ENCODE data around the gene DSG3.
"Not testable (repeated sequence)": the region's sequence is repeated elsewhere in the genome, so short reads cannot be mapped to it uniquely, and the experiment has no call there.

The DSG3 gene

DNA sequence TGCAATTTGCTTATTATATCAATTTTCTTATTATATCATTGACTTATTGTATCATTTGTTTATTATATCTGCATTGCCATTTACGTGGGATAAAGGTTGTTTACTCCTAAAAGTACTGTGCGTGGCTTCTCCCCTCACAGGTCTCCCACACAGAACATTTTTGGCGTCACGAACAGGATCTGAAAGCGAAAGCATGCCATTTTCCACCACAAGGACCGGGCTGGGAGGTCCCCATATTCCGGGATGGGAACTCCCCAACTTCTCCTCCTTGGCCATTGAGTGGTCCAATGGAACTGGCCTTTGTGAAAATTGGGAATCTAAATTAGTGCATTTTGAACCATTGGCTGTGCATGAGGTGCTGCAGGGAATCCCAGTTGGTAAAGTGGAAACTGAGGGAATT lies 45.6 kb downstream of the DSG3 start:
- DNase-seq, result no peak

GRCh38 chr18:31493941-31494340 lies 46.4 kb downstream of the DSG3 start:
- DNase-seq, result no peak

DNA sequence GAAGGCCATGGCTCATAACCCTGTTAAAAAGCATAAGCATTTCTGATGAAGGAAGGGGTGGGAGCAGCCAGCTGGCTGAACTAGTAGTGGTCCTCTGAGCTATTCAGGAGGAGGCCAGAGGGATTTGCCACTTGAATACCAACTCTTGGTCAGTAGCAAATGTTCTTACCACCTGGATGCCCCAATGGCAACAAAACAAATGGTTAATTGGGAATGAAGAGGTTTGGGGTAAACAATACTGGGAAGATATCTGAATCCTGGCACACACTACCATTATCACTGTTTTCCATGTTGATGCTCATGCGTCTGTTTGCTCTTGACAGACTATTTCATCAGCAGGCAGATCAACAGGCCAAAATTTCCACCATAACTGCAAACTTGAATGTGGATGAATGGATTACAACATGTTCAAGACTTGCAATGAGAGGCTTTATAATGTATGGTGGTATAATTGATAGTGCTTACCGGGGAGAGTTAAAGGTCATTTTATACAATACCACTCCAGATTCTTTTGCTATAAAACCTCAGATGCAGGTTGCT lies 47.2 kb downstream of the DSG3 start:
- DNase-seq, result not testable (repeated sequence)

DNA sequence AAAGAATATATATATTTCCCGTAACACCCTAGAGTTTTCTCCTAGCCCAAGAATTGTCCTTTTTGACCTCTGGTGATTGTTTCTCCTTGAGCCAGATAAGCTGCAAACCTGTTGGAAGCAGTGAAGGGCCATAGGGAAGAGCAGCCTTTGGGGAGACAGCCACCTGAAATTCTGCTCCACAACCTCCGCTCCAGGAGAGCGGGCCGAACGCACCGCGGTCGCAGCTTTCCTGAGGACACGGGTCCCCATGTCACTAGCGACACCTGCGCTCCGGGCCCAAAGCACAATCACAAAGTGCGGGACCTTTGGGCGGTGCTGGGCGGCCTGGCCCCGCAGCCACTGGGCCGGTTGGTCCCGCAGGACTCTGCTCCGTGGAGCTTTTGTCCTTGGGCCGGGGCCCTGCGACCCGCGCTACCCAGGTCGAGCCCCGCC lies 49.9 kb downstream of the DSG3 start:
- DNase-seq, result no peak

DNA sequence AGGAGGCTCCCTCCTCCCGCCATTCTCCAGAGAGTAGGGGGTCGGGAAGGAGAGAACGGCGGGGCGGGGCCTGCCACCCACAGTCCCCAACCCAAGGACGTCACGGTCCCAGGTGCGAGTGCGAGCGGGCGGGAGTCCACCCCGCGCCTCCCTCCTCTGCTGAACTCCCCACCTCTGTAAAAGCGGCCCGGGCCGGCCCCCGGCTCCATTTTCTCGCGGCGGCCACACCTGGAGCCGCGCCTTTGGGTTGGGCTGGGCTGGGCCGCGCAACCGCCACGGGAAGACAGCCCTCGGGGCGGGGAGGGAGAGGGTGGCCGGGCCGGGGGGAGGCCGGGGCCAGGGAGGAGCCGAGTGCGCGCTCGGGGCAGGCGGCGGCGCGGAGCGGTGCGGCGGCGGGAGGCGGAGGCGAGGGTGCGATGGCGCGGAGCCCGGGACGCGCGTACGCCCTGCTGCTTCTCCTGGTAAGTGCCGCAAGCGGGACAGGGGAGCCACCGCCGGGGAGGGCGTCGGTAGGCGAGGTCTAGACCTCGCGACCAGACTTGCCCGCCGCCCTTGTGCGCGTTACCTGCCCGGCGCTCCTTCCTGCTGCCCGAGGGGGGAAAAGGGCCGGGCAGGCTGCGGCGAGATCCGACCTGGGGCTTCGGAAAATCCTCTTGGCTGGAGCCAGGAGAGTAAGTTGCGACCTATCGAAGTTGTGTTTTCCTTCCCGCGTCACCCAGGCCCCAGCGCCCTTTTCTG lies 50.5 kb downstream of the DSG3 start, which contains the start of gene DSG2:
Gene DSG2, plus strand, starts transcription at position 342 of the 738 bp plus-strand sequence. Its CDS starts 75 bp downstream, at position 417.
- peak; percentile 62 for DNase-seq

GRCh38 chr18:31498574-31499524 lies 51.3 kb downstream of the DSG3 start:
- peak; percentile 24 for DNase-seq

GRCh38 chr18:31500051-31500688 lies 52.6 kb downstream of the DSG3 start:
- no peak for DNase-seq

DNA sequence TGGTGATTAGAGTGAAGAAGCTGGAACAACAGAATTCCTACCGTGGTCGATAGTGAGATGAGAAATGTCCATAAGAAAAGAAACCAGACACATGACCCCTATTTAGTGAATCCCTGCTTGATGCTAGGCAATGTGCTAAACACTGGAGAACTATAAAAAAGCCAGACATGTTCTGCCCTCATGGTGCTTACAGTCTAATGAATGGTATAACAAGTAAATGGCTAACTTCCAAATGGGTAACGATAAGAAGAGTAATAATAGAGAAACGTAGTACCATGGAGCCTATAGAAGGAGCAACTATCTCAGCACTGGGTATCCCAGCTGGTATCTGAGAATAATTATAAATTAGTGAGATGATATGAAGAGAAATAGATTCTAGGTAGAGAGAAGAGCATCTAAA lies 55.5 kb downstream of the DSG3 start:
- no peak for DNase-seq

- DNase-seq, result no peak
Measured at GRCh38 chr18:31504455-31505147, 57.1 kb downstream of the DSG3 start.

- DNase-seq, result no peak
Measured at GRCh38 chr18:31505156-31505555, 57.6 kb downstream of the DSG3 start.

DNA sequence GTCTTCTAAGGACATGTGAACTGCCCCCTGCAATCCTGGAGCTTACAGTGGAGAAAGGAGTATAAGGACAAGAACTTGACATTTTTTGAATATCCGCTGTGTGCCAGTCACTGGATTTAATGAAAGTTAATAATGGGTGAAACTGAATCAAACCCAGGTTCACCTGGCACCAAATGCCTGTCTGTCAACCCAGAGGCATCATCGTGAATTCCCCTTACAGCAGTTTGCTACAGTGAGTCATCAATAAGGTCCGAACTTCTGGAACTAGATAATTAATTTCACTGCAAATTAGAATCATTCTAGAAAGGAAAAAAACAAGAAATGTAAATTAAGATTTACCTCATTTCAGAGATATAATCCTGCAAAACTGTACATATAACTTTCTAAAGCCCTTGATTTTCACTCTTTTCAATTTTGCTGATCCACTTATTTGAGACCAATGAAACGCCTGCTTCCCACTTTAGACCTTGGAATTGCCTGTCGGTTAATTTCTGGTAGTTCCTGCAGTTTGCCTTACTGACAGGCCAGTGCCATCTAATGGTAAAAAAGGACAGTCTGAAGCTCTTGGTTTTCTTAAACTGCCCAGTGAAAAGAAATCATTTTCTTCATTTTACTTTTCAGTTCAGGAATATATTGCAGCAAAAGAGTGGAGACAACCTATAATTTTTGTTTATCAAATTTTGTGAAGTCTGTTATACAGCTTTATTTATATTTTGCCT lies 58.6 kb downstream of the DSG3 start:
- DNase-seq, result no peak

DNA sequence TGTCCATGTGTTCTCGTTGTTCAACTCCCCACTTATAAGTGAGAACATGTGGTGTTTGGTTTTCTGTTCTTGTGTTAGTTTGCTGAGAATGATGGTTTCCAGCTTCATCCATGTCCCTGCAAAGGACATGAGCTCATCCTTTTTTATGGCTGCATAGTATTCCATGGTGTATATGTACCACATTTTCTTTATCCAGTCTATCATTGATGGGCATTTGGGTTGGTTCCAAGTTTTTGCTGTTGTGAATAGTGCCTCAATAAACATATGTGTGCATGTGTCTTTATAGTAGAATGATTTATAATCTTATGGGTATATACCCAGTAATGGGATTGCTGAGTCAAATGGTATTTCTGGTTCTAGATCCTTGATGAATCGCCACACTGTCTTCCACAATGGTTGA lies 59.6 kb downstream of the DSG3 start:
- not testable (repeated sequence) for DNase-seq

GRCh38 chr18:31508781-31509180 lies 61.2 kb downstream of the DSG3 start:
- no peak for DNase-seq

DNA sequence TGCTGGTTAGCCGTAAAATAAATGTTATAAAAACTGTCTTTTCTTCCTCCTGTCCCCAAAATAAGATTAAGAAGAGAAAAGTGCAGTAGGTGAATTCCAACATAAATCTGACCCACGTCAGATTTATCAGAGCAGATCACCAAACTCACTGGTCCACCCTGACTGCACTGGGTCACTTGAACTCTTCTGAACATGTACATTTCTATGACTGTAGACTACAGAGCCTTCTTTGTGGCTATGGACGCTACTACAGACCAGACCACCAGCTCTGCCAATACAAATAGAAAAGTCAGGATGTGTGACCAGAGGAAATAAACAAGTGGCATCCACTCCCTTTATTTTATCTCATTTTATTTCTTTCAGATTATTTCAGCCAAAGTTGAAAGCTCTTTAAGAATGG lies 62.0 kb downstream of the DSG3 start:
- DNase-seq, result no peak

DNA sequence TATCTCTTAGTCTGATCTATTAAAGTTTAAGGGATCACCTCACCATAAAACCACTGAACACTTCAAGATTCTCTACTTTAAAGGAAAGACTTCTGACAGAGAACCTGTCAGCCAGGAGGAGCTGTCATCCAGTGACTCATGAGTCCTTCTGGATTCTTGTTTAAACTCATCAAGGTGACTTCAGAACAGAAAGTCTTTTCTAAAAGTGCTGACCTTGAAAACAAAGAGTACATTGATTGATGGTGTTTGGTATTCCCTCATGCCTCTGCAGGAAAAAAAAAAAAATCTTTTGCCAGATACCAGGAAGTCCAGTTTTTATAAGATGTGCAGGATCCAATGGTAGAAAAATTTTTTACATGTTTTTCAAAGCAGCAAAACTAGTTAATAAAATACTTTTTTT lies 62.8 kb downstream of the DSG3 start:
- DNase-seq, result no peak

GRCh38 chr18:31511098-31511497 lies 63.6 kb downstream of the DSG3 start:
- peak; percentile 64 for DNase-seq

DNA sequence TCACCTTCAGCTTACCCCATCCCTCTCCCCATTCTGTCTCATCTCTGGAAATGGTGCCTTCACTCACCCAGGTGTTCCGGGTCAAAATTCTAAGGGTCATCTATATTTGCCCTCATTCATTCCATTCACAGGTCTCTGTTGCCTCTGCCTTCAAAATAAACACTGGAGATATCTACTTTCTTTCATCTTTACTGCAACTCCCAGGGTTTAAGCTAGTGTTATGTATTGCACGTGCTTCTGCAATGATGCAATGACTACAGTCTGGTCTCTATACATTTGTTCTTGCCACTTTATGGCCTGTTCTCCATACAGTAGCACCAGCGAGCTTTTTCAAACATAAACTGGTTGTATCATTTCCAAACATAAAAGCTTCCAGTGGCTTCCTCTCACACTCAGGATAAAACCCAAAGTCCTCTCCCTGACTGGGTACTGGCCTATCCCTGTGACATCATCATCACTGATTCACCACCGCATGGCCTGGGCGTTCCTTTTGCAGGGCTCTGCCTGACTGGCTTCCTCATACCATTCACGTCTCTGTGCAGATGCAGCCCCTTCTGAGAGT lies 64.7 kb downstream of the DSG3 start:
- no peak for DNase-seq

GRCh38 chr18:31513189-31513935 lies 65.8 kb downstream of the DSG3 start:
- no peak for DNase-seq

- no peak for DNase-seq
Measured at GRCh38 chr18:31516437-31516836, 68.9 kb downstream of the DSG3 start.

- no peak for DNase-seq
Measured at GRCh38 chr18:31526374-31526773, 78.8 kb downstream of the DSG3 start.
